Measurements from ENCODE around the gene PLEKHG5.

DNA sequence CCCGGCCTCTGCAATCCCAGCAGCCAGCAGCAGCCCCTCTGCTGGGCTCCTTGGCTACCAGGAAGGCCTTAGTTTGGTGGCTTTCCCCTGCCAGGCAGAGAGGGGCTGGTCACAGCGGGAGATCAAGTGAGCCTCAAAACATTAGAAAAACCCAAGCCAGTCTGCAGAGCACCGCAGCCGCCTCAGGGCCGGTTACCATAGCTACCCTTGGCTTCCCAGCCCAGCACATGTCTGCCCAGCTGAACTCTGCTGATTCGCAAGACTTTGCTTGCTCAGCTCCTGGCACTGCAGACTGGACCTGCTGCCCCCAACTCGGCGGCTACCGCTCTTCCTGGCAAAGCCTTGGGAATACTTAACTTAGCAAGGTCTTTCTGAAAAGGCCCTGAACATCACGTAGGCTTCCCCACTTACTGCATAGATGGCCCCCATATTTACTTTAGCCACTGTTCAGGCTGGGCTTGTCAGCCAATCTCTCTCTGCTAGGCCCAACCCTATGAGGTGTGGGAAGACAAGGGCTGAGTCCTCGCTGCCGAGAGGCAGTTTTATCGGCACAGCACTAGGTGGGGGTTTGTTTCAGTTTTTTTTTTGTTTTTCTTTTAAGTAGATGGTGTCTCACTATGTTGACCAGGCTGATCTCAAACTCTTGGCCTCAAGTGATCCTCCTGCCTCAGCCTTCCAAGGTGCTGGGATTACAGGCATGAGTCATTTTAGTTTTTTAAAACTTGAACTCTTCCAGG, 28.6 kb upstream of the PLEKHG5 start:
- TF ChIP-seq, protein P1, sequence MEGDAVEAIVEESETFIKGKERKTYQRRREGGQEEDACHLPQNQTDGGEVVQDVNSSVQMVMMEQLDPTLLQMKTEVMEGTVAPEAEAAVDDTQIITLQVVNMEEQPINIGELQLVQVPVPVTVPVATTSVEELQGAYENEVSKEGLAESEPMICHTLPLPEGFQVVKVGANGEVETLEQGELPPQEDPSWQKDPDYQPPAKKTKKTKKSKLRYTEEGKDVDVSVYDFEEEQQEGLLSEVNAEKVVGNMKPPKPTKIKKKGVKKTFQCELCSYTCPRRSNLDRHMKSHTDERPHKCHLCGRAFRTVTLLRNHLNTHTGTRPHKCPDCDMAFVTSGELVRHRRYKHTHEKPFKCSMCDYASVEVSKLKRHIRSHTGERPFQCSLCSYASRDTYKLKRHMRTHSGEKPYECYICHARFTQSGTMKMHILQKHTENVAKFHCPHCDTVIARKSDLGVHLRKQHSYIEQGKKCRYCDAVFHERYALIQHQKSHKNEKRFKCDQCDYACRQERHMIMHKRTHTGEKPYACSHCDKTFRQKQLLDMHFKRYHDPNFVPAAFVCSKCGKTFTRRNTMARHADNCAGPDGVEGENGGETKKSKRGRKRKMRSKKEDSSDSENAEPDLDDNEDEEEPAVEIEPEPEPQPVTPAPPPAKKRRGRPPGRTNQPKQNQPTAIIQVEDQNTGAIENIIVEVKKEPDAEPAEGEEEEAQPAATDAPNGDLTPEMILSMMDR (IDR thresholded peaks at IDR 0.05; ENCODE audit: insufficient read depth, low read length, poor library complexity, severe bottlenecking) = no peak
- no peak for TF ChIP-seq EZH2phosphoT487 (conservative IDR thresholded peaks at IDR 0.05; ENCODE audit: low read length)
